CD4-positive, alpha-beta T cell treated with Interleukin-17A for 4 hours (primary cell): ENCODE measurements around the gene NUTM2F.
"Not testable (repeated sequence)": the region's sequence is repeated elsewhere in the genome, so short reads cannot be mapped to it uniquely, and the experiment has no call there.

Experiments
- DNase-seq: peaks from one replicate; pipeline ENCODE4 v3.0.0-alpha.2; 2020; ENCODE audit warnings: mixed read lengths

The NUTM2F gene

GRCh38 chr9:94315034-94315984 is 13.1 kb downstream of the NUTM2F start:
- DNase-seq: not testable (repeated sequence)

- no peak for DNase-seq
These were observed 25.1 kb downstream of the NUTM2F start for GRCh38 chr9:94303321-94303720.

- DNase-seq: no peak
These were observed 26.0 kb downstream of the NUTM2F start for GRCh38 chr9:94302426-94302825.

GRCh38 chr9:94301583-94301982 is 26.9 kb downstream of the NUTM2F start:
- no peak for DNase-seq

GRCh38 chr9:94300470-94301301 is 27.8 kb downstream of the NUTM2F start:
- no peak for DNase-seq

GRCh38 chr9:94298949-94299599 is 29.4 kb downstream of the NUTM2F start:
- DNase-seq: no peak

- no peak for DNase-seq
These were observed 38.8 kb downstream of the NUTM2F start for GRCh38 chr9:94289691-94290090.

GRCh38 chr9:94287877-94288513 is 40.4 kb downstream of the NUTM2F start:
- no peak for DNase-seq

GRCh38 chr9:94286116-94286515 is 42.3 kb downstream of the NUTM2F start:
- no peak for DNase-seq

- DNase-seq: no peak
These were observed 47.3 kb downstream of the NUTM2F start for GRCh38 chr9:94281101-94281500.

- DNase-seq: no peak
These were observed 47.9 kb downstream of the NUTM2F start for GRCh38 chr9:94280409-94280989.

GRCh38 chr9:94277885-94278536 is 50.4 kb downstream of the NUTM2F start:
- DNase-seq: no peak

- not testable (repeated sequence) for DNase-seq
These were observed 51.4 kb downstream of the NUTM2F start for GRCh38 chr9:94277029-94277428.

- DNase-seq: no peak
These were observed 58.4 kb downstream of the NUTM2F start for GRCh38 chr9:94270009-94270408.

- no peak for DNase-seq
These were observed 59.2 kb downstream of the NUTM2F start for GRCh38 chr9:94269264-94269663.
